HG02973 (cell line): ENCODE measurements around the gene CHIC1.

Experiments
- ATAC-seq: cut with Tn5 transposase; IDR thresholded peaks from one replicate; pipeline ENCODE4 v1.9.1; 2021; ENCODE audit warnings: moderate library complexity; ENCODE audit not compliant: unreplicated experiment

CHIC1 gene

DNA sequence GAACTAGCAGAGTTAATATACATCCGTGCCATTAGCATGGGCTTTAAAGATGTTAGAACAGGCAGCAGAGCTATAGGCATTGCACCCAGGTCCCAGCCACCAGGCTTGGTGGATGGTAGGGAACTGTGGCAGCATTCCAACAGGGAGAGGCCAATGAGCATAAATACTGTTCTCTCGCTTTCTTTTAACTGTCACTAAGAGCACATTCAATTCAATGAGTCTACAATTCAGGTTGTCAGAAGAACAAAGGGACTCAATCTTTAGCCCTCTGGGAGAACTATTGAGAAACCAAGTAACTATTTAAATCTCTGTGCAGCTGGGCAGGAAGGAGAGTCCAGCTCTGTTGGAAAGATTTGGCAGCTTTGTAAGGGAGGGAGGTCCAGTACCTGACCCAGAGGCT lies 165.6 kb downstream of the CHIC1 start:
- no peak for ATAC-seq
